K562 (cell line): ENCODE measurements around the gene GEMIN5.

Experiments used
- BHLHE40 ChIP-seq: IDR thresholded peaks from 2 replicates; pipeline ENCODE4 v1.6.1; 2011; ENCODE audit warnings: low read length, improper control_type of control experiment
- DEAF1 ChIP-seq: fragments of 450-650 bp; formaldehyde crosslinking; IDR thresholded peaks from 2 replicates; pipeline ENCODE4 v1.4.0; 2020; ENCODE audit warnings: mild to moderate bottlenecking, moderate library complexity
- ETV6 ChIP-seq, 3 experiments: fragments of 150-350 bp in 1 of 3; sonication (generic) in 1 of 3; formaldehyde crosslinking in 1 of 3; IDR thresholded peaks; 2 replicates each; pipeline versions ENCODE4 v1.6.1 to v1.8.0; 2014 to 2022; ENCODE audit warnings: borderline replicate concordance in 2 of 3, low read depth in 2 of 3, antibody characterized with exemption in 1 of 3, low read length in 1 of 3, mild to moderate bottlenecking in 1 of 3, missing genetic modification reagents in 1 of 3
- FOXJ2 ChIP-seq: fragments of 200-800 bp; sonication (Bioruptor generic); IDR thresholded peaks from 2 replicates; pipeline ENCODE4 v1.6.1; 2016; ENCODE audit warnings: missing genetic modification characterization, missing compliant biosample characterization
- GABPA ChIP-seq: fragments of 200-800 bp; sonication (Bioruptor generic); conservative IDR thresholded peaks from 2 replicates; pipeline ENCODE4 v1.6.1; 2016; ENCODE audit warnings: low read depth, missing genetic modification characterization, missing compliant biosample characterization
- NUFIP1 ChIP-seq: fragments of 450-650 bp; IDR thresholded peaks from 2 replicates; pipeline ENCODE4 v1.6.1; 2018; ENCODE audit not compliant: partially characterized antibody
- POLR2A ChIP-seq: fragments of 450-650 bp; conservative IDR thresholded peaks from 2 replicates; pipeline ENCODE4 v1.6.1; 2016
- SREBF2 ChIP-seq: sonication (generic); formaldehyde crosslinking; IDR thresholded peaks from 2 replicates; pipeline ENCODE4 v1.4.0; 2020; ENCODE audit warnings: mild to moderate bottlenecking, missing genetic modification reagents
- ZNF124 ChIP-seq: sonication (generic); formaldehyde crosslinking; IDR thresholded peaks from 2 replicates; pipeline ENCODE4 v1.8.1; 2022; ENCODE audit warnings: missing genetic modification reagents
- ZNF282 ChIP-seq: sonication (generic); formaldehyde crosslinking; IDR thresholded peaks from 2 replicates; pipeline ENCODE4 v1.8.1; 2023; ENCODE audit warnings: missing genetic modification reagents
- TF ChIP-seq, protein P1 (sequence below), 3 experiments: IDR thresholded peaks in 2 of 3; conservative IDR thresholded peaks in 1 of 3; 2 replicates each; pipeline ENCODE4 v1.5.1; 2011 to 2012; ENCODE audit warnings: low read length in 3 of 3, mild to moderate bottlenecking in 3 of 3, control low read depth in 2 of 3, improper control_type of control experiment in 1 of 3, inconsistent platforms in 1 of 3, low read depth in 1 of 3, mixed read lengths in 1 of 3, moderate library complexity in 1 of 3; ENCODE audit not compliant: insufficient read depth in 2 of 3

- TF ChIP-seq SREBF2 (CRISPR knock-in tag) = no peak
- TF ChIP-seq DEAF1 (CRISPR knock-in tag) = no peak
- TF ChIP-seq POLR2A = no peak
- no peak for TF ChIP-seq NUFIP1
- TF ChIP-seq GABPA (tag) = no peak
- TF ChIP-seq FOXJ2 (tag) = no peak
- TF ChIP-seq ZNF124 (CRISPR knock-in tag) = no peak
- no peak for TF ChIP-seq ZNF282 (CRISPR knock-in tag)
- TF ChIP-seq BHLHE40 = no peak
- TF ChIP-seq, protein P1, sequence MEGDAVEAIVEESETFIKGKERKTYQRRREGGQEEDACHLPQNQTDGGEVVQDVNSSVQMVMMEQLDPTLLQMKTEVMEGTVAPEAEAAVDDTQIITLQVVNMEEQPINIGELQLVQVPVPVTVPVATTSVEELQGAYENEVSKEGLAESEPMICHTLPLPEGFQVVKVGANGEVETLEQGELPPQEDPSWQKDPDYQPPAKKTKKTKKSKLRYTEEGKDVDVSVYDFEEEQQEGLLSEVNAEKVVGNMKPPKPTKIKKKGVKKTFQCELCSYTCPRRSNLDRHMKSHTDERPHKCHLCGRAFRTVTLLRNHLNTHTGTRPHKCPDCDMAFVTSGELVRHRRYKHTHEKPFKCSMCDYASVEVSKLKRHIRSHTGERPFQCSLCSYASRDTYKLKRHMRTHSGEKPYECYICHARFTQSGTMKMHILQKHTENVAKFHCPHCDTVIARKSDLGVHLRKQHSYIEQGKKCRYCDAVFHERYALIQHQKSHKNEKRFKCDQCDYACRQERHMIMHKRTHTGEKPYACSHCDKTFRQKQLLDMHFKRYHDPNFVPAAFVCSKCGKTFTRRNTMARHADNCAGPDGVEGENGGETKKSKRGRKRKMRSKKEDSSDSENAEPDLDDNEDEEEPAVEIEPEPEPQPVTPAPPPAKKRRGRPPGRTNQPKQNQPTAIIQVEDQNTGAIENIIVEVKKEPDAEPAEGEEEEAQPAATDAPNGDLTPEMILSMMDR (IDR thresholded peaks at IDR 0.05 in 2 of 3, conservative IDR thresholded peaks at IDR 0.05 in 1 of 3; ENCODE audit: insufficient read depth in 2 of 3, low read depth in 1 of 3, low read length in 3 of 3) = no peak
- no peak for TF ChIP-seq ETV6 (IDR thresholded peaks at IDR 0.05; ENCODE audit: borderline replicate concordance in 1 of 2, low read depth in 2 of 2, low read length in 1 of 2)
- TF ChIP-seq ETV6 (CRISPR knock-in tag; IDR thresholded peaks at IDR 0.05; ENCODE audit: borderline replicate concordance) = no peak
Measured at GRCh38 chr5:154895606-154896561, 42.1 kb downstream of the GEMIN5 start.
